Gastrocnemius medialis (tissue), 4 donors: ENCODE results near the gene RPS6KA2.

ENCODE experiments used
- CTCF ChIP-seq, 5 experiments: fragments of 450-650 bp in 3 of 5; fragments of 200-600 bp in 2 of 5; sonication (generic) in 2 of 5; IDR thresholded peaks in 4 of 5; conservative IDR thresholded peaks in 1 of 5; 1 replicate in 4 of 5; 2 replicates in 1 of 5; pipeline ENCODE4 v1.5.1; 2016 to 2019; ENCODE audit warnings: antibody characterized with exemption in 5 of 5, mild to moderate bottlenecking in 3 of 5, moderate library complexity in 3 of 5
- POLR2A ChIP-seq, 2 donors: fragments of 450-650 bp; IDR thresholded peaks; one replicate each; pipeline ENCODE4 v1.6.1; 2017; ENCODE audit warnings: antibody characterized with exemption in 2 of 2, mild to moderate bottlenecking in 2 of 2, moderate library complexity in 2 of 2

GRCh38 chr6:166440729-166441128, 186.3 kb downstream of the RPS6KA2 start:
- no peak for TF ChIP-seq CTCF (IDR thresholded peaks at IDR 0.05 in 4 of 5, conservative IDR thresholded peaks at IDR 0.05 in 1 of 5)
- TF ChIP-seq POLR2A (IDR thresholded peaks at IDR 0.05): no peak
